NCI-H82 (cell line): ENCODE measurements around the gene CRISPLD2.

Source experiments
- DNase-seq: peaks from one replicate; lab custom pipeline; 2025; lab: John Stamatoyannopoulos, UW

CRISPLD2 gene

GRCh38 chr16:84957792-84958191 is 138.0 kb downstream of the CRISPLD2 start:
- DNase-seq, result peak; percentile 15
